HG03342 (cell line): ENCODE measurements around the gene DMXL2.
"Not testable (repeated sequence)": the region's sequence is repeated elsewhere in the genome, so short reads cannot be mapped to it uniquely, and the experiment has no call there.

Source experiments
- ATAC-seq: cut with Tn5 transposase; IDR thresholded peaks from one replicate; pipeline ENCODE4 v1.9.1; 2021; ENCODE audit warnings: mild to moderate bottlenecking, moderate library complexity; ENCODE audit not compliant: unreplicated experiment

Gene DMXL2, protein sequence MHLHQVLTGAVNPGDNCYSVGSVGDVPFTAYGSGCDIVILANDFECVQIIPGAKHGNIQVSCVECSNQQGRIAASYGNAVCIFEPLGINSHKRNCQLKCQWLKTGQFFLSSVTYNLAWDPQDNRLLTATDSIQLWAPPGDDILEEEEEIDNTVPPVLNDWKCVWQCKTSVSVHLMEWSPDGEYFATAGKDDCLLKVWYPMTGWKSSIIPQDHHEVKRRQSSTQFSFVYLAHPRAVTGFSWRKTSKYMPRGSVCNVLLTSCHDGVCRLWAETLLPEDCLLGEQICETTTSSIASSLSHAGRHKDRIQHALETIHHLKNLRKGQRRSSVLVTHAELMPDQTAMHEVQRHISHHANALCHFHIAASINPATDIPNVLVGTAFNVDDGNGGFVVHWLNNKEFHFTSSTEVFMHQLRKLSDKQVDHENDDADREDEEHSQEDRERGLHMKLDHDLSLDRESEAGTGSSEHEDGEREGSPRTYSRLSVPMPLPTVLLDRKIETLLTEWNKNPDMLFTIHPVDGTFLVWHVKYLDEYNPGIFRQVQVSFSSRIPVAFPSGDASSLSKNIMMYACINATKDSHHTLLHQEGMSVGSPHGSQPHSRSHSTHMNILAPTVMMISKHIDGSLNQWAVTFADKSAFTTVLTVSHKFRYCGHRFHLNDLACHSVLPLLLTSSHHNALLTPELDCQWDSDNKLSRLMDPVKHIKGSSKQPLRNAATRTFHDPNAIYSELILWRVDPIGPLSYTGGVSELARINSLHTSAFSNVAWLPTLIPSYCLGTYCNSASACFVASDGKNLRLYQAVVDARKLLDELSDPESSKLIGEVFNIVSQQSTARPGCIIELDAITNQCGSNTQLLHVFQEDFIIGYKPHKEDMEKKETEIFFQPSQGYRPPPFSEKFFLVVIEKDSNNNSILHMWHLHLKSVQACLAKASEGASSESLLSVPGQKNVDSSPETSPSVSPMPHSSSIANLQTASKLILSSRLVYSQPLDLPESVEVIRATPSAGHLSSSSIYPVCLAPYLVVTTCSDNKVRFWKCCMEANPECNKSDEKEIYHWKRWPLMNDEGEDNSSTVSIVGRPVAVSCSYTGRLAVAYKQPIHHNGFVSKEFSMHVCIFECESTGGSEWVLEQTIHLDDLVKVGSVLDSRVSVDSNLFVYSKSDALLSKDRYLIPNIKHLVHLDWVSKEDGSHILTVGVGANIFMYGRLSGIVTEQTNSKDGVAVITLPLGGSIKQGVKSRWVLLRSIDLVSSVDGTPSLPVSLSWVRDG (N-terminal part only)

DNA sequence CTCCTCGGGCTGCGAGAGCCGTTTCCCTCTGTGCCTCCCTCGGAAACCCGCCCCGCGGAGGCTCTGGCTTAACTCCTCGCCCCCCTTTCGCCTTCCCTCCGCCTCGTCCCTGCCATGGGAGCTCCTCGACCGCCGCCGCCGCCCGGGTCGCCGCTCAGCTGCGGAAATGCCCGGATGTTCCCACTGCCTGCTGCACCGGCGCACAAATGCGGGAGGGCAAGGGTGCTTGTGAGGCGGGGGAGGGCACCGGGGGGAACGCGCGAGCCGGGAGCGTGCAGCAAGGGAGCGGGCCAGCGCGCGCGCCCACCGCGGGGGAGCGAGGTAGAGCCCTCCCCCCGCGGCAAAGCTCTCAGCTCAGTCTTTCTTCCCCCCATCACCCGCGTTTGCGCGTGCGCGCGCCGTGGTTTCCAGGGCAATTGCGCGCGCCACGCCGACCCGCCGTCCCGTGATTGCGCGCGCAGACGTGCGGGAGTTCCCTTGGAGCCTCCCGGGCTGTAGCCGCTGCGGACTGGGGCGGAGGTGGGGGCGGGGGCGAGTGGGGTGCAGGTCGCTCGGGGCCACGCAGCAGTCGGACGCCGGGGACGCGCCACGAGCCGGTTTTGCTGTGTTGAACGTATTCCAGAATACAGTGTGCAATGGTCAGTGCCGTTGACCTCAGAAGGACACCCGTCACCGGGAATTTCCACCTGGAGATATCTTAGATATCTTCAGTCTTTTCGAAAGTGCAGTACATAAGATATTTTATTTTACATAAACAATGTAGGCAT is at the start of gene DMXL2:
DMXL2 (minus strand) TSS at position 168 of the 767 bp plus-strand sequence. CDS start 226 bp downstream, outside the sequence.
- peak; percentile 31 for ATAC-seq

DNA sequence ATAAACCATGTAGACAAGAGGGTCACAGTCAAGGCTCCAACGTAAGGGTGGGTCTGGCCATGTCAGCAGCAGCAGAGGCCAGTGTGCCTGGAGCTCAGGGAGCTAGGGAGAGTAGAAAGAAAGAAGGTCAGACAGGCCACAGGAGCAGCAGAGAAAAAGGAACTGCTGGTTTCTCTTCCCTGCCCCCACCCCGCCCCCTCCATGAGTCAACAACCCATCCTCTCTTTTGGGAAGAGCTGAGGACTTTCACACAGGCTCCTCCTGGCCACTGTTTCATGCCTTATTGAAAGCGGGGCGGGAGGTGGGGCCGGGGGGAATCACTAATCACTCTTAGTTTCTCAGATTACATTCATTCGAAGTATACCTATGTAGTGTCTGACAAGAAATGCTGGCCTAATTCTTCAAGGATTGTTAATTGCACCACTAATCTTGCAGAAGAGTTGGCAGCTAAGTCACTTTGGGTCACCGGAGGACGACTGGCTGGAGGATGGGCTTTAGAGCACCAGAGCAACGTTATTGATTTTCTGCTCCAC is 49.6 kb upstream of the DMXL2 start:
- no peak for ATAC-seq

DNA sequence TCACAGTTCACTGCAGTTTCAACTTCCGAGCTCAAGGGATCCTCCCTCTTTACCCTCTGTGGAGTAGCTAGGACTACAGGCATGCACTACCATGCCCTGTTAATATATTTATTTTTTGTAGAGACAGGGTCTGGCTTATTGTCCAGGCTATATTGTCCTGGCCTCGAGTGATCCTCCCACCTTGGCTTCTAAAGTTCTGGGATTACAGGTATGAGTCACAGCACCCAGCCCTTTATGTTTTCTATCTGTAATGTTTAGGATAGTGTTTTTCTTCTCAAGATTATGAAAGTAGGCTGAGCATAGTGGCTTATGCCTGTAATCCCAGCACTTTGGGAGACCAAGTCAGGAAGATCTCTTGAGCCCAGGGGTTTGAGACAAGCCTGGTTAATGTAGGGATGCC is 46.8 kb upstream of the DMXL2 start:
- ATAC-seq, result no peak

DNA sequence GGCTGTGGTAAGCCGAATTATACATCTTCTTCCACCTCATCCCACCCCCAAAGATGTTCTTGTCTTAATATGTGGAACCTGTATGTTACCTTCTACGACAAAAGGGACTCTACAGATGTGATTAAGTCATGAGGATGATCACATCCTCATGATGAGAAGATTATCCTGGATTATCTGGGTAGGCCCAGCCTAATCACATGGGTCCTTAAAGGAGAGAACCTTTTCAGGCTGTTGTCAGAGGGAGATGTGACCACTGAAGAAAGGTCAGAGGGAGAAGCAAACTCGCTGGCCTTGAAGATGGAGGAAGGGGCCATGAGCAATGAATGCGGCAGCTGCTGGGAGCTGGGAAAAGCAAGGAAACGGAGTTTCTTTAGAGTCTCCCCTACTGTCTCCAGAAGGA is 45.9 kb upstream of the DMXL2 start:
- no peak for ATAC-seq

DNA sequence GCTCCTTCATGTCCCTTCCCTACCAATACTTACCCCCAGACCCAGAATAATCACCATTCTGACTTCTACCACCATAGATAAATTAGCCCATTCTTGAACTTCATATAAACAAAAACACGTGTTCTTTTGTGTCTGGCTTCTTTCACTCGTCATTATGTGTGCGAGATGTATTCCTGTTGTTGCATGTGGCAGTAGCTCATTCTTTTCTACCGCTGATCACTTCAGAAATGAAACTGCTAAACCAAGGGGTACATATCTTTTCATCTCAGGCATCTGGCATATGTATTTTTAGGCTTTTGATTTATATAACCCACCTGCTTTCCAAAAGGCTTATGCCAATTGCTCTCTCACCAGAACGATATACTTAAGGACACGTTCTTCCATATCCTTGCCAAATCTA is 44.9 kb upstream of the DMXL2 start:
- no peak for ATAC-seq

DNA sequence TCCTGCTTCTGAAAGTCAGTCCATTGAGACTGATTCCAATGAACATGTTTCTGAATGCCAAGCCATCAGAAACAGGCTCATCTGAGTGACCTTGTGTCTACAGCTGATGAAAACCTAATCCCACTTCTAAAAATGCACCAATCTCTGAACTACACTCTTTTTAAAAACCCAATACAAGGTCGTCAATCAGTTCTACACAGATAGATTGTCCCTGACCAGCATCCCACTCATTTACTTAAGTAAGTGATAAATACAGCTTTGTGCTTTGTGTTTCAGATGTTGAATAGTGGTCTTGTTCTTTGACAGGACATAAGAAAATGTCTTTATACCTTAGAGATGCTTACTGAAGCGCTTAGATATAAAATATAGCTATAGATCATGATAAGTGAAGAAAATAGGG is 38.5 kb upstream of the DMXL2 start:
- no peak for ATAC-seq

DNA sequence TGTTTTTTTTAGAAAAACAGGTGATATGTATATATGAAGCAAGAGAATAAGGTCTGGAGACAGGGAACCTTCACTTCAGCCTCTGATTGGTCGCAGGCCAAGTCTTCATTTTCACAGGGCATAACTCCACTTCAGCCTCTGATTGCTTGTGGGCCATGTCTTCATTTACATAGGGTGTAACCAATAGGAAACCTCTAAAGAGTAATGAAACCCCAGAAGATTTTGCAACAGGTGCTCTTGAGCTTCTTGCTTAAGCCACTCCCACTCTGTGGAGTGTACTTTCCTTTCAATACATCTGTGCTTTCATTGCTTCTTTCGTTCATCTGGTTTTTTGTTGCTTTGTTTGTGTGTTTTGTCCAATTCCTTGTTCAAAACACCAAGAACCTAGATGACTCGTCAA is 36.1 kb upstream of the DMXL2 start:
- ATAC-seq, result no peak

DNA sequence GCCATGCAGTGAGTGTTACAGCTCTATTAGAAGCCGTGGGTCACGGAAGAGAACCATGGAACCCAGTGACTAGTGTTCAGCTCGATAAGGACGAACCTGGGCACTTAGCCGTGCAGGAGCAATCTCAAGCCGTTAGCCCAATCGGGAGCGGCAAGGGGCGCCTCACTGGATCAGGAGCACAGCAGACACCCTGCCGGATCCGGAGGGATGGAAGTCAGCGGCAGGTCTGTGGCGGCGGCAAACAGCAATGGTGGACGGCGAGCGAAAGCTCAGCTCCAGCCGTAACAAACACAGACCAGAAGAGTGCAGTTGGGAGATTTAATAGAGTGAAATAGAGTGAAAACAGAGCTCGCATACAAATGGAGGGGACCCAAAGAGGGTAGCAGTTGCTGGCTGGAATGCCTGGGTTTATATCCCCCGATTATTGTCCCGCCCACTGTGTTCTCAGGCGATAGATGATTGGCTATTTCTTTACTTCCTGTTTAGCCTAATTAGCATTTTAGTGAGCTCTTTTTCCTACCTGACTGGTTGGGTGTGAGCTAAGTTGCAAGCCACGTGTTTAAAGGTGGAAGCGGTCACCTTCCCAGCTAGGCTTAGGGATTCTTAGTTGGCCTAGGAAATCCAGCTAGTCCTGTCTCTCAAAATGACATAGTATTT is 33.0 kb upstream of the DMXL2 start:
- ATAC-seq, result not testable (repeated sequence)

DNA sequence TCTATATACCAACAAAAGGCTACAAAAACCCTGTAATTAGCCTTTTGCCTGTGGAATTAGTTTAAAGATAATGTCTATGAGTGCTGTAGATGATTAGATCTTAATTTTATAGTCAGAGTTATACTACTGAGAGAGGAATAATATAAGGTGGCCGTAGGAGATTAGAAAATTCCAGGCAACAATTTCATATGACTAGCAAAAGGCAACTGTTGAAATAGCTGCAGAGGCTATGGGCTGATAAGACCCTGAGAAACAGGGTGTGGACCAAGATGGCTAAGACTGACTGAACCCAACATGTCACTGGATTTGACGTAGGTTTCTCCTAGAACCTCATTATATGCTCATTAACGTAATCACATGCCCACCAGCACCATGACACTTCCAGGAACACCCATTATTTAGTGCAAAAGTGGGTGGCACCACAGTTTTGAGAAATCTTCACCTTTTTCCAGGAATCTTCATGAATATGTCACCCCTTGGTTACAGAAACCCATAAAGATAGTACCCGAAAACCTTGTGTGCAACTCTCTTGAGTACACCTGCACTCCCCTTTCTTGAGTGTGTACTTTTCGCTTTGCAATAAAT is 29.6 kb upstream of the DMXL2 start:
- no peak for ATAC-seq

DNA sequence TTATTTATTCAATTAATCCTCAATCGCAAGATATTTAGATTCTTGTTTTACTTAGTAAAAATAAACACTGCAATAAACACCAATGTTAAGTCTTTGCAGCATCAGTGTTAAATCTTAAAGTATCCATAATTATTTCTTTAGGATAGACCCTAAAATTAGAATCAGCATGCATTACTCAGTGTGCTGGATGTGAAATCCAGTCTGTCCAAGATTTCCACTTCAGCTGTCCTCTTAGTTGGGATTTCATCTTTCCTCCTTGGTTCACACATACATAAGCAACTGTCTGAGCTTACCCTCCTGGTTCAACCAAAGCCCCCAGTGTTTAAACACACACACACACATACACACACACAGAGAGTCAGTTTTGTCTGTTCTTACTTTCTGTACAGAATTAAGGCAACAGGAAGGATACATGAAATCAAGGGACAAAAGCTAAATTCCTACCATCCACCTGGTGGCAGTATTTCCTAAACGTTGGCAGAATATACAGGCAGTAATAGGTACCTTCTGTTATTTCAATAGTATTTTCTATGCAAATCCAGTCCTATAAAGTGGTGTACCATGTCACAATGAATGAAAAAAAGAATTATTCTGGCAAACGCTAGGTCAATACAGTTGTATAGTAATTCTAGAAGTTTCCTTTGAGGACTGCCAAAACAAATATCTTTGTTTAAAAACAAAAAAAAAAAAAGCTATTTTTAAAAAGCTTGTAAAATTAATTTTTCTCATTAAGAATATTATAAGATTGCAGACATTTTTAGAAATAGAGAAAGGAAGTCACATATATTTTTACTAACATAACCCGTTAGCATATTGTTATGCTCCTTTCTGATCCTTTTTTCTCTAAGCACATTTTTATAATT is 27.3 kb upstream of the DMXL2 start:
- peak; percentile 55 for ATAC-seq

DNA sequence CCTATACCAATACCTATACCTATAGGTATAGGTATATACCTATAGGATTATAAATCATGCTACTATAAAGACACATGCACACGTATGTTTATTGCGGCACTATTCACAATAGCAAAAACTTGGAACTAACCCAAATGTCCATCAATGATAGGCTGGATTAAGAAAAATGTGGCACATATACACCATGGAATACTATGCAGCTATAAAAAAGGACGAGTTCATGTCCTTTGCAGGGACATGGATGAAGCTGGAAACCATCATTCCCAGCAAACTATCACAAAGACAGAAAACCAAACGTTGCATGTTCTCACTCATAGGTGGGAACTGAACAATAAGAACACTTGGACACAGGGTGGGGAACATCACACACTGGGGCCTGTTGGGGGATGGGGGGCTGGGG is 26.1 kb upstream of the DMXL2 start:
- not testable (repeated sequence) for ATAC-seq

DNA sequence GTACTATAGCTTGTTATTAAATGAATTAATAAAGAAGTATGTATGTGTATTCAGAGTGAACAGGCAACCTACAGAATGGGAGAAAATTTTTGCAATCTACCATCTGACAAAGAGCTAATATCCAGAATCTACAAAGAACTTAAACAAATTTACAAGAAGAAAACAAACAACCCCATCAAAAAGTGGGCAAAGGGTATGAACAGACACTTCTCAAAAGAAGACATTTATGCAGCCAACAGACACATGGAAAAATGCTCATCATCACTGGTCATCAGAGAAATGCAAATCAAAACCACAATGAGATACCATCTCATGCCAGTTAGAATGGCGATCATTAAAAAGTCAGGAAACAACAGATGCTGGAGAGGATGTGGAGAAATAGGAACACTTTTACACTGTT is 25.5 kb upstream of the DMXL2 start:
- ATAC-seq, result not testable (repeated sequence)

DNA sequence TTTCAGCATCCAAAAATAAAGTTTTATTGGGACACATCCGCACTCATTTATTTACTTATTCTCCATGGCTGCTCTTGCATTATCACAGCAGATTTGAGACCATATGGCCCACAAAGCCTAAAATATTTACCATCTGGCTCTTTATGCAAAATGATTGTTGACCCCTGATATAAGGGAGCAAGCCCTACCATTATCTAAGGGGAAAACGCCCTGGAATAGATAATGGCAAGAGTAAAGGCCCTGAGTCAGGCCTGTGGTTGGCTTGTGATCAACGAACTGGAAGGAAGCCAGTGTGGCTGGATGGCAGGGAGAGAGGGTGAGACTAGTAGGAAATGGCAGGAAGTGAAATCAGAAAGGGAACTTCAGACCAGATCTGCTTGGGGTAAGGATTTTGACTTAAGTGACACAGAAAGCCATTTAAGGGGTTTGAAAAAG is 24.6 kb upstream of the DMXL2 start:
- no peak for ATAC-seq

DNA sequence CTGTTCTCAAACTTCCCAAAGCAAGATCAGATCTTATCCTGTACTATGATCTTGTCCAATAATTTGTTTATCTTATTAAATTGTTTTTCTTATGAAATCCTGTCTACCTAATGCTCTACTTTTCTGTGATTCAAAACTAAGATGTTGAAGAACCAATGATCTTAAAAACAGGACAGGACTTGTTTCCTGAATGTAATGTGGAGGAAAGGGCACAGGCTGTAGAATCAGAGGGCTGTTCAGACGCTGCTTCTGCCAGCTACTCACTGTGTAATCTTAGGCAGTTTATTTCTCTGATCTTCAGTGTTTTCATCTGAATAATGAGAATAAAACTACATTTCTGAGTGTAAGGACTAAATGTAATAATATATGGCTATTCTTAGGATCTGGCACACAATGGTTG is 20.1 kb upstream of the DMXL2 start:
- no peak for ATAC-seq

DNA sequence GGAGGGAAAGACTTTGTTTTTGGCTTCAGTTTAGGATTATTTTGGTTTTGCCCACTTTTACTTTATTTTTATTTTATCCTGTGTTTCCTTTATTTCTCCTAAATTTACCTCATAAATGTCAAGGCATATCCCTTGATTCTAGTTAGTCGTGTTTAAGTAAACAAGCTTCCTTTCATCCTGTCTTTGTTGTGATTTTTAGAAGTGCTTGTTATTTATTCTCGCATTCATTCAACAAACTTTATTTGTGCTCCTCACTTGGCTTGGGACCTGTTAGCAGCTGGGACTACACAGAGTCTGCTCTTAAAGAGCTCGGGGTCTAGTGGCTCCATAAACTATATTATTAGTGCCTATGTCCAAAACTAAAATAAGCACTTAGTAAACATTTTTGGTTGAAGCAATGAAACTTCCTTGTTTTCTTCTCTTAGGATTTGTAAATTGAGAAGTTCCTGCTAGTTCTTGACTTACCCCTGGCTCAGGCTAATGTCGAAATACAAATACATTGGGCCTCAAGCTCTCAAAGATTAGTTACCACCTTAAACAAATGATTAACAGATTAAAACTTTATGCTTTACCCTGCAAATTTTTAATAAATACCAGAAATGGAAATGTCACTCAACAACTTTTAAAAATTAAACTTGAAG is 19.0 kb upstream of the DMXL2 start:
- ATAC-seq, result no peak

DNA sequence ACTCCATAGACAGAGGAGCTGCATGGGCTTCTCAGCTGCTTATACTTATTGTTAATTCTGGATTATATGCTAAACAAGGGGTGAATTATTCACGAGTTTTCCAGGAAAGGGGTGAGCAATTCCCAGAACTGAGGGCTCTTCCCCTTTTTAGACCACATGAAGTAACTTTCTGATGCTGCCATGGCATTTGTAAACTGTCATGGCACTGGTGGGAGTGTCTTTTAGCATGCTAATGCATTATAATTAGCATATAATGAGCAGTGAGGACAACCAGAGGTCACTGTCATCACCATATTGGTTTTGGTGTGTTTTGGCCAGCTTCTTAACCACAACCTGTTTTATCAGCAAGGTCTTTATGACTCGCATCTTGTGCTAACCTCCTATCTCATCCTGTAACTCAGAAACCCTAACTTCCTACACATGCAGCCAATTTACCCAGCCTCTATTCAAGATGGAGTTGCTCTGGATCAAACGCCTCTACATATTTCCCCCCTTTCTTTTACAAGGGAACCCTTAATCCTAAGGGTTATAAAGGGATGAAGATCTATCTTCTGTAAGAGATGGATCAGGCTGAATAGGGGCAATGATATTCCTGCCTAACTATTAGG is 12.1 kb upstream of the DMXL2 start:
- ATAC-seq, result no peak

DNA sequence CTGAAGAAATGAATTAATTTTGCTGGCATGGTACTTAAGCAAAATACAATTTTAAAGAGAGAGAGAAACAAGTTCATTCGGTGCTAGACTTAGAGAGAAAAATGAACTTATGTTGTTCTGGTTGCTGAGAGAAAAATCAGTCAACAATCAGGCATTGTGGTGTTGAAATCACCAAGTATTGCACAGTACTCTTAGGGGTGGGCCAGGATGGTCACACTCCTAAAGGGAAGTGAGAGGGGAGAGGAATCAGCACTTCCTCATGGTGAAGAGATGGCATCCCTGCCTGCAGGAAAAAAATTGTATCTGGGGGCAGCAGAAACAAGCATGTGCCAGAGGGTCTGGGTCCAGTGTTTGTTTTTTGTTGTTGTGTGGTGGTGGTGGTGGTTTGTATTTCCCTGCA is 7.0 kb upstream of the DMXL2 start:
- ATAC-seq, result no peak
